HG03280 (cell line): Measurements from ENCODE around the gene SPESP1.
"Not testable (repeated sequence)": the region's sequence is repeated elsewhere in the genome, so short reads cannot be mapped to it uniquely, and the experiment has no call there.

ENCODE experiments used
- ATAC-seq: cut with Tn5 transposase; IDR thresholded peaks from one replicate; pipeline ENCODE4 v1.9.1; 2021; ENCODE audit warnings: mild to moderate bottlenecking, moderate library complexity; ENCODE audit not compliant: unreplicated experiment

SPESP1 gene

GRCh38 chr15:68962465-68962864, 32.1 kb downstream of the SPESP1 start:
- no peak for ATAC-seq

- ATAC-seq: not testable (repeated sequence)
Observed at GRCh38 chr15:68963719-68964118, 33.4 kb downstream of the SPESP1 start.

DNA sequence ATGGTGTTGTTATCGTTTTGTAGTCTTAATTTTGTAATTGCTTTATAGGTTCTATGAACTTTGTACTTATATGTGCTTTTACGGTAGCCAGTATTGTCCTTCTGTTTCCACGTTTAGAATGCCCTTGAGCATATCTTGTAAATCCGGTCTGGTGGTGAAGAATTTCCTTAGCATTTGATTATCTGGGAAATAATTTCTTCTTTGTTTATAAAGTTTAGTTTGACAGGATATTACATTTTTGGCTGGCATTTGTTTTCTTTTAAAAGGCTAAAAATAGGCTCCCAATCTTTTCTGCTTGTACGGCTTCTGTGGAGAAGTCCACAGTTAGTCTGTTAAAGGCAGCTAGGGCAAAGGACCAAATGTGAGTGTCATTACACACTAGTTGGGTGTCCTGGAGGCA, 36.7 kb downstream of the SPESP1 start:
- ATAC-seq: no peak

DNA sequence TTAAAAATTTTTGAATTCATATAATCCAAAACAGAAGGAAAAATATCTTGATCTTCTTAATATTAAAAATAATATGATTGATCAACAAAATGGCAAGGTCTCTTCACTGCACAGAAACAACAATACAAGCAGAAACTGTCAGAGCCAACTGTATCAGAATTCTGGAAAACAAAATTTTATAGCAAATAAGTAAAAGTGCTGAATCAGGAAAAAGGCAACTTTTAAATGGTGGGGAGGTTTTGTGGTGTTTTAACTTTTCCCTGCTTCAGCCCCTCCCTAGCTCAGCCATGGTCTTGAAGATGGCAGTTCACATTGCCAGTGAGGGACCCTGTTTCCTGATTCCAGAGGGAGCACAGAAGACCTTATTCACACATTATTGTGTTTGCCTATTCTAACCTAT, 37.6 kb downstream of the SPESP1 start:
- ATAC-seq: no peak

GRCh38 chr15:68969298-68969697, 39.0 kb downstream of the SPESP1 start:
- ATAC-seq: no peak

GRCh38 chr15:68972201-68973065, 42.1 kb downstream of the SPESP1 start:
- no peak for ATAC-seq

DNA sequence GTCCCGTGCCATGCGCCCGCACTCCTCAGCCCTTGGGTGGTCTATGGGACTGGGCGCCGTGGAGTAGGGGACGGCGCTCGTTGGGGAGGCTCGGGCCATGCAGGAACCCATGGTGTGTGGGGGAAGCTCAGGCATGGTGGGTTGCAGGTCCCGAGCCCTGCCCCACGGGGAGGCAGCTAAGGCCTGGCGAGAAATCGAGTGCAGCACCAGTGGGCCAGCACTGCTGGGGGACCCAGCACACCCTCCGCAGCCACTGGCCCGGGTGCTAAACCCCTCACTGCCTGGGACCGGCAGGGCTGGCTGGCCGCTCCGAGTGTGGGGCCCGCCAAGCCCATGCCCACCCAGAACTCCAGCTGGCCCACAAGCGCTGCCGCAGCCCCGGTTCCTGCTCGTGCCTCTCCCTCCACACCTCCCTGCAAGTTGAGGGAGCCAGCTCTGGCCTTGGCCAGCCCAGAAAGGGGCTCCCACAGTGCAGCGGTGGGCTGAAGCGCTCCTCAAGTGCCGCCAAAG, 45.4 kb downstream of the SPESP1 start:
- ATAC-seq: not testable (repeated sequence)

DNA sequence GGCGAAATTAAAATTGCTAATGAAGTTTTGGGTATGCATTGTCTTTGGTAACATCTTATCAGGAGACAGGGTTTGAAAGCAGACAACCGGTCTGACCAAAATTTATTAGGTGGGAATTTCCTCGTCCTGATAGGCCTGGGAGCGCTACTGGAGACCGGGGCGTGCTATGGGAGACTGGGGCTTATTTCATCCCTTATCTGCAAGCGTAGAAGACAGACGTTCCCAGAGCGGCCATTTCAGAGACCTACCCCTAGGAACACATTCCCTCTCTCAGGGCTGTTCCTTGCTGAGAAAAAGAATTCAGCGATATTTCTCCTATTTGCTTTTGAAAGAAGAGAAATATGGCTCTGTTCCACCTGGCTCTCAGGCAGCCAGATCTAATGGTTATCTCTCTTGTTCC, 47.1 kb downstream of the SPESP1 start:
- ATAC-seq: not testable (repeated sequence)

- no peak for ATAC-seq
Observed at GRCh38 chr15:68979006-68979405, 48.7 kb downstream of the SPESP1 start.

DNA sequence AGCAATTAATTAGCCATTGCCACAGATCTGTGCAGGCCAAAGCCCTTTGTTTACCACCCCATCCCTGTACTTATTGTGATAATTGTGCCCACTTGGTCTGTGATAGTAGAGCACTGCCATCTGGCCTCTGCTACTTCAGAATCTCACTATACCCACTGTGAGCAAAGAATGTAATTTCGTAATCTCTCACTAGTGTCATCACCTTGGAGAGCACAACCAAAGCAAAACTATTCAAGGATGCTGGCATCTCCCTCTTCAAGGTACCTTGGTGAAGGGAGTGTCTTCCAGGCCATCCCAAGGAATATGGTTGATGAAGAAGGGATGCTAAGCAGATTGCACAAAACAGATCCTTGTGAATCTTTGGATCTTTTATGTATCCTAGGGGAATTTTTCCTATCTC, 49.5 kb downstream of the SPESP1 start:
- no peak for ATAC-seq

DNA sequence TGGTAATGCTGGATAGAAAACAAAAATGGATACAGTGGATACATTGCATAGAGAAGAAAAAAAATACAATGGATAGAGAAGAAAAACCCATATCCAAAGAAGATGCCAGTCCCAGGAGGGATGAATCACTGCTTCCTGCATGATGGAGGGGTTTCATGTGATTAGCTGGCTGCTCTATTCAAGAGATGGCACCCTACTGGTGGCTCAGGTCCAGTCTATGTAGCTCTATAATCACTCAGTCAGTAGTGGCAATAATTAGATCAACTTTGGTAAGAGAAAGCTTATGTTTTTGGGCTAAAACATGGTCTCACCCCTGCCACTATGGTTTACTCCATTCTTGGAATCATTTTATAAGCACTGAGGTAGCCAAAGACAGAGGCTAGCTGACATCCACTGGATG, 50.5 kb downstream of the SPESP1 start:
- no peak for ATAC-seq

DNA sequence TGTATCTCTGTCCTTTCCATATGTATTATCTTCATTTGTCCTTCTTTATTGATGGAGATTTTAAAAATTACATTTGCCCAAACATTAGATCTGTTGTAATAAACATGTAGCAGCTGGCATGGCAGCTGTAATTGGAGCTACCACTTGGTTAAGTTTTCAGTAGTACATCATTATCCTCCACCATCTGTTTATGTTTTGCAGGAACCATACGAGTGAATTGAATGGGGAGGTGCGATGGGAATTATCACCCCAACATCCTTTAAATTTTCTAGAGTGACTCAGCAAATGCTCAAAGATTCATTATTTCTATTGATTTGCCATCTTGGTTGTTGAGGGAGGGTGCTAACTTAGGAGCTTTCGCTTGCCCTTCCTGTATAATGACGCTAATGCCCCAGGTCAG, 51.6 kb downstream of the SPESP1 start:
- no peak for ATAC-seq

GRCh38 chr15:68982976-68983563, 52.7 kb downstream of the SPESP1 start:
- ATAC-seq: no peak

GRCh38 chr15:68983961-68984481, 53.7 kb downstream of the SPESP1 start:
- ATAC-seq: no peak

GRCh38 chr15:68984586-68984985, 54.3 kb downstream of the SPESP1 start:
- ATAC-seq: no peak

DNA sequence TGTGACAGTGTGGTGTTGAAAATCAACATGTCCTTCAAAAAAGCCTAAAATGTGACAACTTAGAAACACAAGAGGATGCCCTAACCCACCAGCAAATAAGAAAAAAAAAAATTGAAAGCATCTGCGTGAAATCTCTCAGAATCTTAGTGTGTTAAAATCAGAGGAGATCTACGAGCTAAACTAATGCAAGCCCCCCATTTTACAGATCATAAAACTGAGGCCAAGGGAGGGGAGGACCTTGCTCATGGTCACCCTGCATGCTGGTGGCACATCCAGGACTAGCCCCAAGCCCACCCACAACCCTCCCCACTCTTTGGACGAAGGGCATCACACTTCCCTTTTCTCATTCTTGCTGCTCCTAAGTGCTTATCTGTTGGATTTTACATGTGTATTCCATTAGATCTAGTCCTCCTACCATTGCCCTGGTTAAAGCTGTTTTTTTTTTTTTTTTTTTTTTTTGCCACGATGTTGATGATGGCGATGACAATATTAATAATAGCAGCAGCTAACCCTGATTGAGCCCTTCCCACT, 55.1 kb downstream of the SPESP1 start:
- ATAC-seq: no peak

GRCh38 chr15:68986322-68986721, 56.0 kb downstream of the SPESP1 start:
- no peak for ATAC-seq

DNA sequence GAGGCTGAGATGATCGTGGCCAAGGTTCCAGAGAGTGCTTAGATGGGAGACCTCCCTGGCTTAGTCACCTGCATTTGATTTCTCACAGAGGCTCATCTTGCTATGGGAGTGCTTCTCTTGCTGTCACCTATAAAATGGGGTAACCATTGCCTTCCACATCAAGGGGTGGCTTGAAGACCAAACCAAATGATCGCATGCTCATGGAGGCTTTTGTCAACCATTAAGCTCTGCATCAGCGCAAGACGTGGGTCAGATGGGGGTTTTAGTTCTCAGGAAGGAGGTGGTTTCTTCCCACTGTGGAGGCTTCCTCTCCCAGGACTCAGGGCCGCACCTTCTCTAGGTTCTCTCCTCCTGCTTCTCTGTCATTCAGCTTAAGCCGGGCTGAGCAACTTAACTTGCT, 56.8 kb downstream of the SPESP1 start:
- ATAC-seq: no peak

DNA sequence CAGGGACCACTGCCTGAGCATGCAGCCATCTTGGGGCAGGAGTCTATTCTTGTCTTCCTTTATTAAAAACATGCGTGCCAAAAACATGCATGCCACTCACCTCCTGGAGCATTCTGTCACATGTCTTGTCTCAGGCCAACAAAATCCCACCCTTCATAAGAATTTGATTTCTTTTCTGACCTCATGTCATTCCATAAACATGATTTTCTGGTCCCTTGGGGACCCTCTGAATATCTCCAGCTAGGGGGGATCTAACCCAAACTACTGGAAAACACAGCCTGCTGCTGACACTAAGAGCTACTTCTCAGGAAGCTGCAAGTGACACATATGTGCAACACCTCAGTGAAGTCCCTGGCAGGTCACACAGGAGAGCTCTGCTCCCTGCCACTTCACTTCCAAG, 57.4 kb downstream of the SPESP1 start:
- ATAC-seq: no peak

GRCh38 chr15:68989541-68990230, 59.4 kb downstream of the SPESP1 start:
- ATAC-seq: no peak
